Amniotic stem cell (primary cell): Measurements from ENCODE around the gene TOP1.
A peak's percentile ranks its signal among the peaks of the same experiment; 100 is the strongest.

Experiments
- DNase-seq: peaks from one replicate; lab custom pipeline; 2025; lab: John Stamatoyannopoulos, UW

TOP1 gene

GRCh38 chr20:41037179-41037578 is 8.6 kb downstream of the TOP1 start:
- DNase-seq, result no peak

GRCh38 chr20:41038149-41038877 is 9.7 kb downstream of the TOP1 start:
- DNase-seq, result no peak

GRCh38 chr20:41038878-41039404 is 10.3 kb downstream of the TOP1 start:
- no peak for DNase-seq

- no peak for DNase-seq
These were observed 12.2 kb downstream of the TOP1 start for GRCh38 chr20:41040855-41041254.

GRCh38 chr20:41041693-41042092 is 13.1 kb downstream of the TOP1 start:
- no peak for DNase-seq

- no peak for DNase-seq
These were observed 15.9 kb downstream of the TOP1 start for GRCh38 chr20:41044409-41045062.

- no peak for DNase-seq
These were observed 17.0 kb downstream of the TOP1 start for GRCh38 chr20:41045671-41046070.

- no peak for DNase-seq
These were observed 18.1 kb downstream of the TOP1 start for GRCh38 chr20:41046716-41047115.

GRCh38 chr20:41047279-41047974 is 18.8 kb downstream of the TOP1 start:
- DNase-seq, result no peak

- DNase-seq, result no peak
These were observed 19.3 kb downstream of the TOP1 start for GRCh38 chr20:41047975-41048305.

- DNase-seq, result no peak
These were observed 20.1 kb downstream of the TOP1 start for GRCh38 chr20:41048461-41049301.

GRCh38 chr20:41049451-41049850 is 20.8 kb downstream of the TOP1 start:
- no peak for DNase-seq

- DNase-seq, result no peak
These were observed 21.9 kb downstream of the TOP1 start for GRCh38 chr20:41050361-41051008.

- no peak for DNase-seq
These were observed 22.6 kb downstream of the TOP1 start for GRCh38 chr20:41051009-41051825.

- no peak for DNase-seq
These were observed 24.3 kb downstream of the TOP1 start for GRCh38 chr20:41052742-41053419.

GRCh38 chr20:41054070-41054846 is 25.6 kb downstream of the TOP1 start:
- no peak for DNase-seq

GRCh38 chr20:41054847-41055230 is 26.2 kb downstream of the TOP1 start:
- DNase-seq, result no peak

- no peak for DNase-seq
These were observed 27.1 kb downstream of the TOP1 start for GRCh38 chr20:41055679-41056078.

- peak; percentile 29 for DNase-seq
These were observed 29.5 kb downstream of the TOP1 start for GRCh38 chr20:41057999-41058673.
